OCI-LY1 (cell line): Measurements from ENCODE around the gene MPHOSPH9.

Experiments
- H2AFZ ChIP-seq: fragments of 200-600 bp; sonication (generic), shearing (Covaris generic); 2 replicates; pipeline ENCODE4 v1.6.0; 2014; ENCODE audit warnings: antibody characterized with exemption, mild to moderate bottlenecking, low read length
- H3F3A ChIP-seq: fragments of 200-600 bp; sonication (generic), shearing (Covaris generic); 2 replicates; pipeline ENCODE4 v1.6.0; 2014; ENCODE audit warnings: mild to moderate bottlenecking, antibody characterized with exemption, low read length, moderate library complexity; ENCODE audit not compliant: insufficient read depth
- H3K27ac ChIP-seq: fragments of 200-600 bp; sonication (generic); 2 replicates; pipeline ENCODE4 v1.5.1; 2014; ENCODE audit warnings: low read length, mixed run types, mild to moderate bottlenecking, low read depth; ENCODE audit not compliant: poor library complexity, severe bottlenecking
- H3K27me3 ChIP-seq: fragments of 200-600 bp; sonication (generic); 2 replicates; pipeline ENCODE4 v1.6.0; 2014; ENCODE audit warnings: antibody characterized with exemption, mild to moderate bottlenecking, low read length, moderate library complexity; ENCODE audit not compliant: insufficient read depth
- H3K36me3 ChIP-seq: fragments of 200-600 bp; sonication (generic); 2 replicates; pipeline ENCODE4 v1.6.1; 2014; ENCODE audit warnings: mild to moderate bottlenecking, antibody characterized with exemption, low read length, moderate library complexity, mixed read lengths; ENCODE audit not compliant: insufficient read depth
- H3K4me1 ChIP-seq: fragments of 200-600 bp; sonication (generic); 2 replicates; pipeline ENCODE4 v1.5.1; 2014; ENCODE audit warnings: mild to moderate bottlenecking, low read length, moderate library complexity; ENCODE audit not compliant: insufficient read depth, severe bottlenecking
- H3K4me2 ChIP-seq: fragments of 200-600 bp; sonication (generic), shearing (Covaris generic); 2 replicates; pipeline ENCODE4 v1.6.1; 2014; ENCODE audit warnings: low read length
- H3K4me3 ChIP-seq: fragments of 200-600 bp; sonication (generic); 2 replicates; pipeline ENCODE4 v1.5.1; 2014; ENCODE audit warnings: low read length, low read depth, mild to moderate bottlenecking, mixed read lengths; ENCODE audit not compliant: poor library complexity, severe bottlenecking
- H3K79me2 ChIP-seq: fragments of 200-600 bp; shearing (Covaris generic); 2 replicates; pipeline ENCODE4 v1.6.1; 2016; ENCODE audit warnings: mixed run types, low read length, mixed read lengths; ENCODE audit not compliant: insufficient read depth
- H3K9ac ChIP-seq: fragments of 200-600 bp; sonication (generic), shearing (Covaris generic); 2 replicates; pipeline ENCODE4 v1.6.1; 2014; ENCODE audit warnings: mild to moderate bottlenecking, low read length, mixed read lengths
- H3K9me2 ChIP-seq: fragments of 200-600 bp; sonication (generic), shearing (Covaris generic); 2 replicates; pipeline ENCODE4 v1.6.1; 2014; ENCODE audit warnings: low read depth, mild to moderate bottlenecking, low read length, mixed read lengths
- H3K9me3 ChIP-seq: fragments of 200-600 bp; shearing (Covaris generic); 2 replicates; pipeline ENCODE4 v1.6.1; 2014; ENCODE audit warnings: low read length, mixed read lengths
- H4K20me1 ChIP-seq: fragments of 200-600 bp; sonication (generic), shearing (Covaris generic); 2 replicates; pipeline ENCODE4 v1.6.0; 2016; ENCODE audit warnings: mild to moderate bottlenecking, low read length; ENCODE audit not compliant: insufficient read depth
- EZH2 ChIP-seq: fragments of 200-600 bp; sonication (generic), shearing (Covaris generic); IDR thresholded peaks from 2 replicates; pipeline ENCODE4 v1.8.0; 2017; ENCODE audit warnings: borderline replicate concordance, mixed run types, mild to moderate bottlenecking, antibody characterized with exemption, low read length, moderate library complexity, mixed read lengths
- TF ChIP-seq, protein P1 (sequence below): fragments of 200-600 bp; sonication (generic), shearing (Covaris generic); IDR thresholded peaks from 2 replicates; pipeline ENCODE4 v1.5.1; 2017; ENCODE audit warnings: mild to moderate bottlenecking, antibody characterized with exemption, low read length, moderate library complexity, mixed read lengths

MPHOSPH9 gene, protein sequence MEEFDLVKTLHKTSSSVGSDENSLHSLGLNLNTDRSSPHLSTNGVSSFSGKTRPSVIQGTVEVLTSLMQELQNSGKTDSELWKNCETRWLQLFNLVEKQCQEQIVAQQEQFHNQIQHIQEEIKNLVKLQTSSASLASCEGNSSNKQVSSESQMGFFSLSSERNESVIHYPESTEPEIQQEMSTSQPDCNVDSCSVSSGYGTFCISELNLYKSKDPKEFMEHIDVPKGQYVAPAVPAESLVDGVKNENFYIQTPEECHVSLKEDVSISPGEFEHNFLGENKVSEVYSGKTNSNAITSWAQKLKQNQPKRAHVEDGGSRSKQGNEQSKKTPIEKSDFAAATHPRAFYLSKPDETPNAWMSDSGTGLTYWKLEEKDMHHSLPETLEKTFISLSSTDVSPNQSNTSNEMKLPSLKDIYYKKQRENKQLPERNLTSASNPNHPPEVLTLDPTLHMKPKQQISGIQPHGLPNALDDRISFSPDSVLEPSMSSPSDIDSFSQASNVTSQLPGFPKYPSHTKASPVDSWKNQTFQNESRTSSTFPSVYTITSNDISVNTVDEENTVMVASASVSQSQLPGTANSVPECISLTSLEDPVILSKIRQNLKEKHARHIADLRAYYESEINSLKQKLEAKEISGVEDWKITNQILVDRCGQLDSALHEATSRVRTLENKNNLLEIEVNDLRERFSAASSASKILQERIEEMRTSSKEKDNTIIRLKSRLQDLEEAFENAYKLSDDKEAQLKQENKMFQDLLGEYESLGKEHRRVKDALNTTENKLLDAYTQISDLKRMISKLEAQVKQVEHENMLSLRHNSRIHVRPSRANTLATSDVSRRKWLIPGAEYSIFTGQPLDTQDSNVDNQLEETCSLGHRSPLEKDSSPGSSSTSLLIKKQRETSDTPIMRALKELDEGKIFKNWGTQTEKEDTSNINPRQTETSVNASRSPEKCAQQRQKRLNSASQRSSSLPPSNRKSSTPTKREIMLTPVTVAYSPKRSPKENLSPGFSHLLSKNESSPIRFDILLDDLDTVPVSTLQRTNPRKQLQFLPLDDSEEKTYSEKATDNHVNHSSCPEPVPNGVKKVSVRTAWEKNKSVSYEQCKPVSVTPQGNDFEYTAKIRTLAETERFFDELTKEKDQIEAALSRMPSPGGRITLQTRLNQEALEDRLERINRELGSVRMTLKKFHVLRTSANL

DNA sequence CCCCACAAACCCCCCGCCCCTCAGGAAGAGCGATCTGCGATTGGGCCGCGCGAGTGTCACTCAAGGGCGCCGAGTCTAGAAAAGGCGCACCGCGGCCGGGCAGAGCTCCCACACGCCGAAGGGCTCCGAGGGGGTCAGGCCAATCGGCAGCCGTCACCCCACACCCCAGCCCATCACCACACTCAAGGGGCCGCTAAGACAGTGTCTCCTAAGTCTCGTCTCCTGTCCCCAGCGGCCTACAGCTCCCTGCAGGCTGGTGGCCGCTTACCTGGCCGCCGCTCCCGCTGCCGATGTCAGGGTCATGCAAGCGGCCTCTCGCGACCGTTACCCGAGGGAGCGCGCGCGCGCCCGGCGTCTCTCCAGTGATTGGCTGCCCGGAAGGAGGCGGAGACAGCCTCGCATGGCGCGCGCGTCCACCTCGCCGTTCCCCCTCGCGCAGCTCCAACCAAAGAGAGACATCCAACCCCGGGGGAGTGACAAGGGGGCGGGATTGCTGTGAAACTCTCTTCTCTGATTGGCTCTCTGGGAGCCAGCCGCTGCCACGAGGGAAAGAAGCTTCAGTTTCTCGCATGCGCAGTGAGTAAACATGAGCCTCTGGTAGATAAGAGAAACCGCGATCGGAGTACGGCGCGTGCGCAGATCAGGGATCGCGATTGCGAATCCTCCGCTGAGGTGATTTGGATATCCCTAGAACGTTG is at the start of gene MPHOSPH9, which contains the start of gene MTRFR:
Gene MPHOSPH9 (minus strand): TSS at position 335 of the 698 bp plus-strand sequence. CDS start 2,777 bp downstream, outside the sequence.
Gene MTRFR (plus strand): TSS at position 630 of the 698 bp plus-strand sequence. CDS start 20,239 bp downstream, outside the sequence.
- peak within 1 kb of the TSS; percentile 90 for H3K9ac ChIP-seq
- H3K27ac ChIP-seq: peak within 1 kb of the TSS; percentile 75
- H3K4me1 ChIP-seq: peaks cover 71% of the 10 kb centered on the region
- peaks cover 46% of the 10 kb centered on the region for H3K36me3 ChIP-seq
- no peaks in the 10 kb centered on the region for H3K9me3 ChIP-seq
- H3K79me2 ChIP-seq: peaks cover 64% of the 10 kb centered on the region
- H3K4me2 ChIP-seq: peak within 1 kb of the TSS; percentile 94
- no peaks in the 10 kb centered on the region for H4K20me1 ChIP-seq
- peaks cover 6% of the 10 kb centered on the region; the same call in 1 of the 2 replicates for H3F3A ChIP-seq
- TF ChIP-seq EZH2: no peak
- TF ChIP-seq, protein P1, sequence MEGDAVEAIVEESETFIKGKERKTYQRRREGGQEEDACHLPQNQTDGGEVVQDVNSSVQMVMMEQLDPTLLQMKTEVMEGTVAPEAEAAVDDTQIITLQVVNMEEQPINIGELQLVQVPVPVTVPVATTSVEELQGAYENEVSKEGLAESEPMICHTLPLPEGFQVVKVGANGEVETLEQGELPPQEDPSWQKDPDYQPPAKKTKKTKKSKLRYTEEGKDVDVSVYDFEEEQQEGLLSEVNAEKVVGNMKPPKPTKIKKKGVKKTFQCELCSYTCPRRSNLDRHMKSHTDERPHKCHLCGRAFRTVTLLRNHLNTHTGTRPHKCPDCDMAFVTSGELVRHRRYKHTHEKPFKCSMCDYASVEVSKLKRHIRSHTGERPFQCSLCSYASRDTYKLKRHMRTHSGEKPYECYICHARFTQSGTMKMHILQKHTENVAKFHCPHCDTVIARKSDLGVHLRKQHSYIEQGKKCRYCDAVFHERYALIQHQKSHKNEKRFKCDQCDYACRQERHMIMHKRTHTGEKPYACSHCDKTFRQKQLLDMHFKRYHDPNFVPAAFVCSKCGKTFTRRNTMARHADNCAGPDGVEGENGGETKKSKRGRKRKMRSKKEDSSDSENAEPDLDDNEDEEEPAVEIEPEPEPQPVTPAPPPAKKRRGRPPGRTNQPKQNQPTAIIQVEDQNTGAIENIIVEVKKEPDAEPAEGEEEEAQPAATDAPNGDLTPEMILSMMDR: no peak
- no peaks in the 10 kb centered on the region for H3K9me2 ChIP-seq
- no peak within 1 kb of the TSS for H2AFZ ChIP-seq
- H3K4me3 ChIP-seq: peak within 1 kb of the TSS; percentile 88
- no peaks in the 10 kb centered on the region for H3K27me3 ChIP-seq

DNA sequence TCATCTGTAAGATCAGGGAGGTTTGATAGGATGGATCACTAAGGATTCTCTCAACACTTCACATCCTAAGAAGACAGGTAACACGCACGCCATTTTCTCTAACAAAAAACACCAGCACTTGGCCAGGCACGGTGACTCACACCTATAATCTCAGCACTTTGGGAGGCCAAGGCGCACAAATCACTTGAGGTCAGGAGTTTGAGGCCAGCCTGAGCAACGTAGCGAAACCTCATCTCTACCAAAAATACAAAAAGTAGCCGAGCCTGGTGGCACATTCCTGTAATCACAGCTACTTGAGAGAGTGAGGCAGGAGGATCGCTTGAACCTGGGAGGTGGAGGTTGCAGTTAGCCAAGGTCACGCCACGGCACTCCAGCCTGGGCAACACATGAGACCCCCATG is 49.2 kb upstream of the MPHOSPH9 start:
- Histone ChIP-seq H3F3A (no peaks in the 10 kb centered on the region), H3K36me3 (no peaks in the 10 kb centered on the region), H3K27me3 (no peaks in the 10 kb centered on the region), H3K4me3 (no peak overlapping the region), H3K4me2 (no peak overlapping the region), H2AFZ (no peak overlapping the region), H3K79me2 (no peaks in the 10 kb centered on the region), H3K9me3 (no peaks in the 10 kb centered on the region), H3K9ac (no peak overlapping the region), H3K9me2 (no peaks in the 10 kb centered on the region), H3K27ac (no peak overlapping the region), H4K20me1 (no peaks in the 10 kb centered on the region), H3K4me1 (peaks cover 7% of the 10 kb centered on the region)
- TF ChIP-seq EZH2: no peak
- TF ChIP-seq, protein P1: no peak

DNA sequence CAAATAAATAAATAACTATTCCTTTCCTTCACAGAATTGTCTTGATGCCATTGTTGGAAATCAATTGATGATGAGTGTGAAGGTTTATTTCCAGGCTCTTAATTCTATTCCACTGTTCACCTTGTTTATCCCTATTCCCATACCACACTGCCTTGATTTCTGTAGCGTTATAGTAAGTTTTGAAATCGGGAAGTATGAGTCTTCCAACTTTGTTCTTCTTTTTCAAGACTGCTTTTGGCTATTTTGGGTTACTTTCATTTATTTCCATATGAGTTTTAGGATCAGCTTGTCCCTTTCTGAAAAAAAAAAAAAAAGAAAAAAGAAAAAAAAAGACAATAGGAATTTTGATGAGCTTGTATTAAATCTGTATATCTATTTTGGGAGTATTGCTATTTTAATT is 48.0 kb upstream of the MPHOSPH9 start:
- Histone ChIP-seq H3K4me2 (no peak overlapping the region), H4K20me1 (no peaks in the 10 kb centered on the region), H3K27ac (no peak overlapping the region), H3K27me3 (no peaks in the 10 kb centered on the region), H3K36me3 (no peaks in the 10 kb centered on the region), H3K79me2 (no peaks in the 10 kb centered on the region), H3K4me1 (peaks cover 7% of the 10 kb centered on the region), H3K4me3 (no peak overlapping the region), H3K9me2 (no peaks in the 10 kb centered on the region), H3K9ac (no peak overlapping the region), H3F3A (no peaks in the 10 kb centered on the region), H2AFZ (no peak overlapping the region), H3K9me3 (no peaks in the 10 kb centered on the region)
- TF ChIP-seq, protein P1: no peak
- TF ChIP-seq EZH2: no peak
